Endothelial cell (in vitro differentiated cells): ENCODE results near the gene AMIGO3. TPM values are rescaled to one million over a fixed set of nuclear protein-coding genes. Genes with fewer than 3 reads are reported as not detected.

Source experiments
- DNase-seq: peaks from one replicate; pipeline ENCODE4 v3.0.0; 2021; ENCODE audit warnings: low spot score
- H3K27ac Mint-ChIP-seq: one replicate; pipeline ENCODE4 v1.8.0; 2021; ENCODE audit warnings: mixed read lengths, inconsistent platforms; ENCODE audit not compliant: unreplicated experiment
- H3K27me3 Mint-ChIP-seq: one replicate; pipeline ENCODE4 v1.8.0; 2021; ENCODE audit warnings: mild to moderate bottlenecking, moderate library complexity, mixed read lengths, inconsistent platforms; ENCODE audit not compliant: unreplicated experiment
- H3K36me3 Mint-ChIP-seq: one replicate; pipeline ENCODE4 v1.8.0; 2021; ENCODE audit warnings: mild to moderate bottlenecking, low read depth, mixed read lengths, inconsistent platforms; ENCODE audit not compliant: unreplicated experiment
- H3K4me1 Mint-ChIP-seq: one replicate; pipeline ENCODE4 v1.8.0; 2021; ENCODE audit warnings: mild to moderate bottlenecking, mixed read lengths, inconsistent platforms; ENCODE audit not compliant: unreplicated experiment
- H3K4me3 Mint-ChIP-seq: one replicate; pipeline ENCODE4 v1.8.0; 2021; ENCODE audit warnings: mild to moderate bottlenecking, mixed read lengths, inconsistent platforms; ENCODE audit not compliant: unreplicated experiment
- H3K9me3 Mint-ChIP-seq: one replicate; pipeline ENCODE4 v1.8.0; 2021; ENCODE audit warnings: mixed read lengths, inconsistent platforms; ENCODE audit not compliant: unreplicated experiment
- CTCF ChIP-seq: fragments of 200-600 bp; sonication (generic); IDR thresholded peaks from one replicate; pipeline ENCODE4 v1.5.0; 2021; ENCODE audit warnings: antibody characterized with exemption; ENCODE audit not compliant: unreplicated experiment
- total RNA-seq: library from RNA; stranded (reverse); fragmentation: NEBNext Ultra II Directional; extraction: Animal tissue kit (Norgen Biotek cat#: 25700); gene quantifications from one replicate; pipeline ENCODE4 v1.2.1, GENCODE V29; 2021; ENCODE audit not compliant: unreplicated experiment

Gene AMIGO3
- total RNA-seq, 1 donor from 2014 or later = 0.56 TPM

- Mint-ChIP-seq H3K4me1 (peaks cover 26% of the 10 kb centered on the region), H3K4me3 (no peak overlapping the region), H3K36me3 (peaks cover 7% of the 10 kb centered on the region), H3K9me3 (no peaks in the 10 kb centered on the region), H3K27ac (no peak overlapping the region), H3K27me3 (peaks cover 9% of the 10 kb centered on the region)
- DNase-seq = no peak
- no peak for TF ChIP-seq CTCF
Observed at GRCh38 chr3:49705390-49705960, 14.0 kb downstream of the AMIGO3 start.

GRCh38 chr3:49704629-49705028 lies 14.9 kb downstream of the AMIGO3 start:
- peaks cover 9% of the 10 kb centered on the region for H3K27me3 Mint-ChIP-seq
- peaks cover 26% of the 10 kb centered on the region for H3K4me1 Mint-ChIP-seq
- no peak overlapping the region for H3K4me3 Mint-ChIP-seq
- H3K27ac Mint-ChIP-seq = peak overlapping the region; percentile 74
- no peak for TF ChIP-seq CTCF
- H3K9me3 Mint-ChIP-seq = no peaks in the 10 kb centered on the region
- no peak for DNase-seq
- H3K36me3 Mint-ChIP-seq = peaks cover 7% of the 10 kb centered on the region

- H3K36me3 Mint-ChIP-seq = peaks cover 7% of the 10 kb centered on the region
- TF ChIP-seq CTCF = no peak
- H3K4me1 Mint-ChIP-seq = peaks cover 26% of the 10 kb centered on the region
- H3K27me3 Mint-ChIP-seq = peaks cover 9% of the 10 kb centered on the region
- no peak for DNase-seq
- H3K4me3 Mint-ChIP-seq = peak overlapping the region; percentile 51
- no peaks in the 10 kb centered on the region for H3K9me3 Mint-ChIP-seq
- peak overlapping the region; percentile 74 for H3K27ac Mint-ChIP-seq
Observed at GRCh38 chr3:49703956-49704355, 15.5 kb downstream of the AMIGO3 start.

- H3K4me3 Mint-ChIP-seq = no peak overlapping the region
- peak overlapping the region; percentile 74 for H3K27ac Mint-ChIP-seq
- peaks cover 26% of the 10 kb centered on the region for H3K4me1 Mint-ChIP-seq
- peak; percentile 71 for DNase-seq
- H3K27me3 Mint-ChIP-seq = peaks cover 9% of the 10 kb centered on the region
- TF ChIP-seq CTCF = peak; percentile 79
- H3K9me3 Mint-ChIP-seq = no peaks in the 10 kb centered on the region
- H3K36me3 Mint-ChIP-seq = peaks cover 7% of the 10 kb centered on the region
Observed at GRCh38 chr3:49703443-49703927, 16.0 kb downstream of the AMIGO3 start.

GRCh38 chr3:49702672-49703071 lies 16.8 kb downstream of the AMIGO3 start:
- Mint-ChIP-seq H3K27ac (no peak overlapping the region), H3K27me3 (peaks cover 9% of the 10 kb centered on the region), H3K4me3 (no peak overlapping the region), H3K36me3 (peaks cover 7% of the 10 kb centered on the region), H3K9me3 (no peaks in the 10 kb centered on the region), H3K4me1 (peaks cover 21% of the 10 kb centered on the region)
- no peak for DNase-seq
- no peak for TF ChIP-seq CTCF
